ENCODE measurements around the gene MEN1.

GRCh38 chr11:64759722-64760719 is 50.3 kb downstream of the MEN1 start, which contains the start of gene PYGM:
- TF ChIP-seq, protein P1, sequence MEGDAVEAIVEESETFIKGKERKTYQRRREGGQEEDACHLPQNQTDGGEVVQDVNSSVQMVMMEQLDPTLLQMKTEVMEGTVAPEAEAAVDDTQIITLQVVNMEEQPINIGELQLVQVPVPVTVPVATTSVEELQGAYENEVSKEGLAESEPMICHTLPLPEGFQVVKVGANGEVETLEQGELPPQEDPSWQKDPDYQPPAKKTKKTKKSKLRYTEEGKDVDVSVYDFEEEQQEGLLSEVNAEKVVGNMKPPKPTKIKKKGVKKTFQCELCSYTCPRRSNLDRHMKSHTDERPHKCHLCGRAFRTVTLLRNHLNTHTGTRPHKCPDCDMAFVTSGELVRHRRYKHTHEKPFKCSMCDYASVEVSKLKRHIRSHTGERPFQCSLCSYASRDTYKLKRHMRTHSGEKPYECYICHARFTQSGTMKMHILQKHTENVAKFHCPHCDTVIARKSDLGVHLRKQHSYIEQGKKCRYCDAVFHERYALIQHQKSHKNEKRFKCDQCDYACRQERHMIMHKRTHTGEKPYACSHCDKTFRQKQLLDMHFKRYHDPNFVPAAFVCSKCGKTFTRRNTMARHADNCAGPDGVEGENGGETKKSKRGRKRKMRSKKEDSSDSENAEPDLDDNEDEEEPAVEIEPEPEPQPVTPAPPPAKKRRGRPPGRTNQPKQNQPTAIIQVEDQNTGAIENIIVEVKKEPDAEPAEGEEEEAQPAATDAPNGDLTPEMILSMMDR (IDR thresholded peaks at IDR 0.05) = no peak
- TF ChIP-seq POLR2A (IDR thresholded peaks at IDR 0.05) (no peak), POLR2AphosphoS5 (IDR thresholded peaks at IDR 0.05) (peak in 1 of 3 donors; percentile 24)
